Fibroblast of mammary gland (primary cell): ENCODE data around the gene TRIM39.

Source experiments
- DNase-seq: peaks from one replicate; pipeline ENCODE4 v3.0.0-alpha.2; 2010; ENCODE audit warnings: low read depth
- H3K4me3 ChIP-seq: 2 replicates; pipeline ENCODE4 v1.5.1; 2011; ENCODE audit warnings: low read depth, mild to moderate bottlenecking, low read length, moderate library complexity; ENCODE audit not compliant: control insufficient read depth
- TF ChIP-seq, protein P1 (sequence below): conservative IDR thresholded peaks from 2 replicates; pipeline ENCODE4 v1.5.1; 2011; ENCODE audit warnings: low read depth, low read length, inconsistent platforms; ENCODE audit not compliant: control insufficient read depth, insufficient read depth

TRIM39 gene

DNA sequence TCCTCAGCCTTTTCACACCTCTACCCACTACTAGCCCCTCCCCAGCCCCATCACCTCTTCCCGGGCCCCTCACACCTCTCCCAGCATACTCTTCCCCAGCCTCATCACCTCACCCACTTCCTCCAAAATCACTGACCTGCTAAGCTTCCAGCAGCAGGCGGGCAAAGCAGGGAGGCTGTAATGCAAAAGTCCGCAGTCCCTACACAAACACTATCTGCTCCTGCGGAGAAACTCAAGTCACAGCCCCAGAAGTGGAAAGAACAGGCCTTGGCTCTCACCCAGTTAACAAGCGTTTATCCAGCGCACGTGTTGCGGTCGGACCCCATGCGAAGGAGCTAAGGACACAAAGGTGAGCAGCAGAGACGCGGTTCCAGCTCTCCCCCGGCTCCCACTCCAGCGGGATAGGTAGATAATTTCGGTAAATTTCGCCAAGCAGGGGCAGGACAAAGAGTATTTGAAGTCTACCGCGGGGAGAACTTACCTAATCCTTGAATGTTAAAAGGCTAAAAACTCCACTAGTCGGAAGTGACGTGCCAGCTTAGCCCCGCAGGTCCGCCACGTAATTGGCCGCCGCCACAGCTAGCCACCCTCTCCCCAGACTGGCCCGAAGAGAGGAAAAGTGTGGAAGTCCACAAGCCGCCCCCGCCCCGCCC is 728 bp upstream of the TRIM39 start:
- peak overlapping the region; percentile 97 for H3K4me3 ChIP-seq
- TF ChIP-seq, protein P1, sequence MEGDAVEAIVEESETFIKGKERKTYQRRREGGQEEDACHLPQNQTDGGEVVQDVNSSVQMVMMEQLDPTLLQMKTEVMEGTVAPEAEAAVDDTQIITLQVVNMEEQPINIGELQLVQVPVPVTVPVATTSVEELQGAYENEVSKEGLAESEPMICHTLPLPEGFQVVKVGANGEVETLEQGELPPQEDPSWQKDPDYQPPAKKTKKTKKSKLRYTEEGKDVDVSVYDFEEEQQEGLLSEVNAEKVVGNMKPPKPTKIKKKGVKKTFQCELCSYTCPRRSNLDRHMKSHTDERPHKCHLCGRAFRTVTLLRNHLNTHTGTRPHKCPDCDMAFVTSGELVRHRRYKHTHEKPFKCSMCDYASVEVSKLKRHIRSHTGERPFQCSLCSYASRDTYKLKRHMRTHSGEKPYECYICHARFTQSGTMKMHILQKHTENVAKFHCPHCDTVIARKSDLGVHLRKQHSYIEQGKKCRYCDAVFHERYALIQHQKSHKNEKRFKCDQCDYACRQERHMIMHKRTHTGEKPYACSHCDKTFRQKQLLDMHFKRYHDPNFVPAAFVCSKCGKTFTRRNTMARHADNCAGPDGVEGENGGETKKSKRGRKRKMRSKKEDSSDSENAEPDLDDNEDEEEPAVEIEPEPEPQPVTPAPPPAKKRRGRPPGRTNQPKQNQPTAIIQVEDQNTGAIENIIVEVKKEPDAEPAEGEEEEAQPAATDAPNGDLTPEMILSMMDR = no peak
- peak; percentile 46 for DNase-seq

DNA sequence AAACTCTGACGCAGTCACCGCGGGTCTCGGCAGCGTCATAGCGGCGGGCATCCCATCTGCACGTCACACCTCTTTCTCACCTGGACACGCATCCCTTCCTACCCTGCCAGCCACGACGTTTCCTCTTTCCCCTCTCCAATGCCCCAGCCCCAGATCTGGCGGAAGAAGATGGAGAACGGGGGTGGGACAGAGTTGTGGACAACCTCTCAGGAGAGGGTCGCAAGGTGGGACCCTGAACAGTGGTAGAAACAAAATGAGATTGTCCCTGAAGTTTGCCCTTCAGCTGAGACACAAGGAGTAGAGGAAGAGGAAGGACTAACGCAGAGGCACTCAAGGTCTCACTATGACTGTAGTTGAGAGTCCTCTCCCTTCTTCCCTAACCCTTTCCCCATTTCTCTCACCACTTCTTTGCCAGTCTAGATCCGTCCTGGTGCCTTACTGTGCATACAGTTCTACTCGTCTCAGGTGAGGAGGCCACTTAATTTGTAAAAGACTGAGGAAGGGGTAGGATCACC is 562 bp downstream of the TRIM39 start:
- TF ChIP-seq, protein P1 = no peak
- peak overlapping the region; percentile 97 for H3K4me3 ChIP-seq
- DNase-seq = no peak

DNA sequence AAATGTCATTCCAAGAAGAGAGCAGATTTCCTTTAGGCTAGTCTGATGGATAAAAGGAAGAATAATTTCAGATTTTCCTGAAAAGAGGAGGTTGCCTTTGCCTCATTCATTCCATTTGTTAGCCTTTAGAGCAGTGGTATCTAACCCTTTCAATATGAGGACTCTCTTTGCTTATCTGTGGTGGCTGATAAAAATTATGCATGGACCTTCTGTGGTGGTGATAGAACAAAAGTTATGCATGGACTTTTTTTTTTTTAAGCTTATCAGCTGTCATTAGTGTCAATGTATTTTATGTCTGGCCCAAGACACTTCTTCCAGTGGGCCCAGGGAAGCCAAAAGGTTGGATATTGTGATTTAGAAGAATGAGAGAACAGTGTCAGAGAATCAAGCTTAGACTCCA is 1.7 kb downstream of the TRIM39 start:
- H3K4me3 ChIP-seq = no peak overlapping the region
- DNase-seq = no peak
- TF ChIP-seq, protein P1 = no peak

DNA sequence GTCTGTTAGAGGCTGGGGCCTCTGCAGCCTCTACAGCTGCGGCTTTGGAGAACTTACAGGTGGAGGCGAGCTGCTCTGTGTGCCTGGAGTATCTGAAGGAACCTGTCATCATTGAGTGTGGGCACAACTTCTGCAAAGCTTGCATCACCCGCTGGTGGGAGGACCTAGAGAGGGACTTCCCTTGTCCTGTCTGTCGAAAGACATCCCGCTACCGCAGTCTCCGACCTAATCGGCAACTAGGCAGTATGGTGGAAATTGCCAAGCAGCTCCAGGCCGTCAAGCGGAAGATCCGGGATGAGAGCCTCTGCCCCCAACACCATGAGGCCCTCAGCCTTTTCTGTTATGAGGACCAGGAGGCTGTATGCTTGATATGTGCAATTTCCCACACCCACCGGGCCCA is 2.6 kb downstream of the TRIM39 start:
- TF ChIP-seq, protein P1 = no peak
- DNase-seq = no peak

DNA sequence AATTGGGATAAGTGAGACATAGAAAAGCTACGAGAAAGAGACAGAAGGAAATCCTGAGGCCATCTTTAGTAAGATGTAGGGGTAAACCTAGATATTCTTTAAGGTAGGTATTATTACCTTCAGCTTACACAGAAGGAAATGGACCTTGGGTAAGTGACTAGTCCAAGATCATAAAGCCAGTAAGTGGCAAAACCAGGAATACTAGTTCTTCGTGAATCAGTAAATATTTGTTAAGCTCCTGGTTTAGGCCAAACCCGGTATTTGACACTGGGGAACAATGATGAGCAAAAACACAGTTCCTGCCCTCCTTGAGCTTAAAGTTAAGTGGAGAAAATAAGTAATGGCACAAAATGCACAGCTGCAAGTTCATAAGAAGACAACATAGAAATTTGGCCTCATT is 5.3 kb downstream of the TRIM39 start:
- DNase-seq = no peak
- TF ChIP-seq, protein P1 = no peak
- H3K4me3 ChIP-seq = no peak overlapping the region

More for the DNA sequence above, 2.6 kb downstream of the TRIM39 start:
- H3K4me3 ChIP-seq = no peak overlapping the region

DNA sequence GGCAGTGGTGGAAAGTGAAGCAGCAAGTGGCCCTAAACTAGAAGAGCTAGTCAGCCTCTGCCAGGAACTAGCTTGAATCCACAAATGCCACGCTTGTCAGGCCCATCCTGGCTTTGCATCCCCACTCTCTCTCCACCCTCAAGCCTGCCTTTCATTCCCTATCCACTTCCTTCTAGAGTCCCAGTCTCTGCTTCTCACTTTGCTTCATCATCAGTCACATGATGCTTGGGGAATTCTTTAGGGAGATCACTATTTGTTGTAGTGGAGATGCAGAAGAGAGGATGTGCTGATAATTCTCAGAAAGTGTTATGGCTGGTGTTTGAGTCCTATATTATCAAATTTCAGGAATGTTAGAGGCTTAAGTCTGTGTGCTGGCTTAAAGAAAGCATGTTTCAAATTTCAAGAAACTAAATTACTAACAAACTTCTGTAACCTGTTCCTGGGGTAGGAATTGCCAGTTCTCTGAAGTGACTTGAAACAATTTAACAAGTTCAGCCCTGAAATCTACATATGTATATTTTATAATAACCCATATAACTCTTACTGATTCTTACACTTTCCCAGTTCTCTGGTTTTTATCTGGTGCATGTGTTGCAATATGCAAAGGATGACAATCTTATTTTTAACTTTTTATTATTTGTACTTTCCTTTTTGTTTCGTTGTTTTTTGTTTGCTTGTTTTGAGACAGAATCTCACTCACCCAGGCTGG is 7.5 kb downstream of the TRIM39 start:
- DNase-seq = no peak
- TF ChIP-seq, protein P1 = no peak
- no peak overlapping the region for H3K4me3 ChIP-seq

DNA sequence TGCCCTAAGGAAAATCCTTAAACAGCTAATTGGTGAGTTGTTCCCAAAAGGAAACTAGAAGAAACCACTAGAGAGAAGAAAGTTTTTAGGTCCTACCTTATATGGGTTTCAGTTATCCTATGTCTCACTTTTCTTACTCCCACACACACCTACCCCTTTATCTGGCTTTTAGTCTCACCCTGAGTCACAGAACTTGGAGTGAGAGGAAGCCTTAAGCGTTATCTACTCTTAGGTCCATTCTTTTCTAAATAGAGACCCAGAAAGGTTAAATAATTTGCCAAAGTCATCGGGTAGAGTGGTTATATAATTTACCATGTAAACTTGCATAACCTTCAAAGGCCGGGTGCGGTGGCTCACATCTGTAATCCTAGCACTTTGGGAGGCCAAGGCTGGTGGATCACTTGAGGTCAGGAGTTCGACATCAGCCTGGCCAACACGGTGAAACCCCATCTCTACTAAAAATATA is 13.9 kb downstream of the TRIM39 start:
- no peak for DNase-seq
- TF ChIP-seq, protein P1 = no peak
- H3K4me3 ChIP-seq = no peak overlapping the region
